OCI-LY7 (cell line): ENCODE measurements around the gene CYP17A1. TPM values are rescaled to one million over a fixed set of nuclear protein-coding genes. Genes with fewer than 3 reads are reported as not detected.

Experiments used
- BruUV-seq: library from RNA; stranded (reverse); fragments of 400-500 nt; replicated peaks from 2 replicates; lab custom pipeline; 2021; lab: Mats Ljungman, UMichigan
- CTCF ChIA-PET: fragments of 300-600 bp; sonication (Branson Sonifier 250); formaldehyde crosslinking; loops from one replicate; lab custom pipeline; 2022; ENCODE audit warnings: antibody characterized with exemption; ENCODE audit not compliant: unreplicated experiment; lab: Charles Lee
- POLR2A ChIA-PET: fragments of 300-600 bp; sonication (Branson Sonifier 250); formaldehyde crosslinking; loops from one replicate; lab custom pipeline; 2022; ENCODE audit warnings: antibody characterized with exemption; lab: Charles Lee
- DNase-seq: peaks from one replicate; pipeline ENCODE4 v3.0.0-alpha.2; 2015; ENCODE audit warnings: low spot score
- H2AFZ ChIP-seq: fragments of 200-600 bp; sonication (generic), shearing (Covaris generic); 2 replicates; pipeline ENCODE4 v1.6.1; 2014; ENCODE audit warnings: mild to moderate bottlenecking, antibody characterized with exemption, low read length, moderate library complexity
- H3K27ac ChIP-seq: fragments of 200-600 bp; sonication (generic); 2 replicates; pipeline ENCODE4 v1.5.1; 2014; ENCODE audit warnings: mixed run types, low read depth, mild to moderate bottlenecking, moderate library complexity, low read length, inconsistent platforms; ENCODE audit not compliant: poor library complexity, severe bottlenecking
- H3K36me3 ChIP-seq: fragments of 200-600 bp; sonication (generic); 2 replicates; pipeline ENCODE4 v1.6.1; 2014; ENCODE audit warnings: mild to moderate bottlenecking, antibody characterized with exemption, low read length, moderate library complexity, mixed read lengths; ENCODE audit not compliant: insufficient read depth
- H3K4me1 ChIP-seq: fragments of 200-600 bp; sonication (generic); 2 replicates; pipeline ENCODE4 v1.5.1; 2014; ENCODE audit warnings: mild to moderate bottlenecking, low read length; ENCODE audit not compliant: insufficient read depth, poor library complexity, severe bottlenecking
- H3K4me2 ChIP-seq: fragments of 200-600 bp; sonication (generic); 2 replicates; pipeline ENCODE4 v1.6.1; 2014; ENCODE audit warnings: mild to moderate bottlenecking, low read length
- H3K4me3 ChIP-seq: fragments of 200-600 bp; sonication (generic); 2 replicates; pipeline ENCODE4 v1.5.1; 2014; ENCODE audit warnings: mild to moderate bottlenecking, low read depth, low read length; ENCODE audit not compliant: poor library complexity, severe bottlenecking
- H3K79me2 ChIP-seq: fragments of 200-600 bp; sonication (generic); 2 replicates; pipeline ENCODE4 v1.6.1; 2016; ENCODE audit warnings: low read depth, mild to moderate bottlenecking, low read length, moderate library complexity, mixed read lengths; ENCODE audit not compliant: insufficient read depth
- H3K9me2 ChIP-seq: fragments of 200-600 bp; sonication (generic); 2 replicates; pipeline ENCODE4 v1.6.1; 2016; ENCODE audit warnings: mild to moderate bottlenecking, low read length, mixed read lengths; ENCODE audit not compliant: insufficient read depth
- H3K9me3 ChIP-seq: fragments of 200-600 bp; sonication (generic); 2 replicates; pipeline ENCODE4 v1.6.1; 2014; ENCODE audit warnings: mild to moderate bottlenecking, mixed run types, low read length, mixed read lengths
- H4K20me1 ChIP-seq: fragments of 200-600 bp; sonication (generic); 2 replicates; pipeline ENCODE4 v1.6.1; 2014; ENCODE audit warnings: mild to moderate bottlenecking, antibody characterized with exemption, low read length, moderate library complexity, mixed read lengths; ENCODE audit not compliant: insufficient read depth
- CTCF ChIP-seq: fragments of 200-600 bp; sonication (generic); conservative IDR thresholded peaks from 2 replicates; pipeline ENCODE4 v1.5.1; 2014; ENCODE audit warnings: mild to moderate bottlenecking, antibody characterized with exemption, low read length, moderate library complexity, mixed read lengths
- EZH2phosphoT487 ChIP-seq: fragments of 200-600 bp; sonication (generic); IDR thresholded peaks from 2 replicates; pipeline ENCODE4 v1.6.1; 2018; ENCODE audit warnings: low read depth, borderline replicate concordance, mild to moderate bottlenecking, mixed run types, antibody characterized with exemption, low read length, moderate library complexity, mixed read lengths
- intact Hi-C: fragments of 100-400 bp; cut with micrococcal nuclease; formaldehyde crosslinking; loops from one replicate; pipeline ENCODE4 v1.10.0; 2022; ENCODE audit not compliant: unreplicated experiment
- total RNA-seq, 2 experiments: library from RNA; depleted of rRNA in 1 of 2; stranded (reverse); fragments of >200 nt in 1 of 2; shearing (Covaris generic) in 1 of 2; gene quantifications; 2 replicates each; pipeline ENCODE4 v1.2.3, GENCODE V29; 2014 to 2022

The CYP17A1 gene
- total RNA-seq, 2 experiments from 2014 or later = not detected

DNA sequence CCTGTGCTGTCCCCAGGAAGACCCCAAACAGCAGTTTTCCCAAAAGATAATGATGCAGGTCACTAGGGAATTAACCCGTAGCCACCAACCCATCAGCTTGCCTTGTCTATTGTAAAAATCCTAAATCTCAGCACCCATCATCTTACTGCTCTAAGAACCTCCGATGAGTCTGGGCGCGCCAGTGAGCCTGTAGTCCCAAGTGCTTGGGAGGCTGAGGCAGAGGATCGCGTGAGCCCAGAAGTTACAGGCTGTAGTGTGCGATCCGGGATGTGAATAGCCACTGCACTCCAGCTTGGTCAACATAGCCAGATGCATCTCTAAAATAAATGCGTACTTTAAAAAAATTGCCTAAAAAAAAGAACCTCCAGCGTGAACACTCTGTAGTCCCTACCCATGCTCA lies 33.0 kb upstream of the CYP17A1 start:
- no peak for TF ChIP-seq CTCF
- no peak for TF ChIP-seq EZH2phosphoT487
- Histone ChIP-seq H3K4me2 (no peak overlapping the region), H4K20me1 (no peaks in the 10 kb centered on the region), H3K4me1 (no peaks in the 10 kb centered on the region), H3K36me3 (no peaks in the 10 kb centered on the region), H3K9me3 (no peaks in the 10 kb centered on the region), H3K79me2 (no peaks in the 10 kb centered on the region), H3K4me3 (no peak overlapping the region), H2AFZ (no peak overlapping the region), H3K27ac (no peak overlapping the region), H3K9me2 (no peaks in the 10 kb centered on the region)
- no peak for DNase-seq
- POLR2A ChIA-PET = no interaction called here
- intact Hi-C loops = no loop called here
- BruUV-seq = no TSS peak
- CTCF ChIA-PET = no interaction called here

DNA sequence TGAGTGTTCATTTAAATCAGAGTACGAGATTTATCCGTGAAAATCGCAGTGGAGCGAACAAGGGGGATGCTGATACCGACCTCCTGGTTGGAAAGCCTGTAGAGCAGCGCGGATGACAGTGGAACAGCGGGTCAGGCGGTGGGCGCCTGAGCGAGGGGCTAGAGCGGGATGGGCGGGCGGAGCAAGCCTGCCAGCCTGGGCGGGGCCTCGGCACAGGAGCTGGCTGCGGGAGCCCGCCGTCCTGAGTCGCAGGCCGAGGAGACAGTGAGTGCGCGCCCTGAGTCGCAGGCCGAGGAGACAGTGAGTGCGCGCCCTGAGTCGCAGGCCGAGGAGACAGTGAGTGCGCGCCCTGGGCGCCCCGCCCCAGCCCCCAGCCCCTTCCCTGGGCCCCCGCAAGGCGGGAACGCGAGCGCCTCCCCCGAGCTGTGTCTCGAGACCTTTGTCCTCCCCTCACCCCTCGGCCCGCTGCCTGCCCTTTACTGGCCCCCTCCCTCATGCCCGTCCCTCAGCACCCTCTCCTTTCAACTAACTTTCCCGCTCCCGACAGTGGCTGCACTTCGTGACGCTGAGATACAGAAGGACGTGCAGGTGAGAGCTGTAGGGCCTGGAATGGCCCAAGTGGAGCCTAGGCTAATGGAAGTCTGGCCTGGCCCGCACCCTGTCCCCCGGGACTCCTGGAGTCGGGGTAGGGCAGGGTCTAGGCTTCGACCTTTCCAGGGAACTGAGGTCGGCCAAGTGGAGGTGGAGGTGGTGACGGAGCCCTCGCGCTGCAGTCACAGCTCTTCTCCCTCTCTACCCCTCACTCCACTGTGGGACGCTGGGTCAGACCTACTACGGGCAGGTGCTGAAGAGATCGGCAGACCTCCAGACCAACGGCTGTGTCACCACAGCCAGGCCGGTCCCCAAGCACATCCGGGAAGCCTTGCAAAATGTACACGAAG lies 32.3 kb upstream of the CYP17A1 start, which contains the start of gene AS3MT:
TSS of gene AS3MT (plus strand) at position 213 of the 941 bp plus-strand sequence. CDS start at position 336, 123 bp downstream.
- no peak within 1 kb of the TSS for H3K4me3 ChIP-seq
- CTCF ChIA-PET = no interaction called here
- no peak for TF ChIP-seq CTCF
- TF ChIP-seq EZH2phosphoT487 = no peak
- no peaks in the 10 kb centered on the region for H3K79me2 ChIP-seq
- no peak for DNase-seq
- no peak within 1 kb of the TSS for H2AFZ ChIP-seq
- H3K9me3 ChIP-seq = no peaks in the 10 kb centered on the region
- H3K36me3 ChIP-seq = no peaks in the 10 kb centered on the region
- no peaks in the 10 kb centered on the region for H4K20me1 ChIP-seq
- no peak within 1 kb of the TSS for H3K27ac ChIP-seq
- no peak within 1 kb of the TSS for H3K4me2 ChIP-seq
- H3K4me1 ChIP-seq = no peaks in the 10 kb centered on the region
- intact Hi-C loops = no loop called here
- POLR2A ChIA-PET = no interaction called here
- BruUV-seq = no TSS peak
- no peaks in the 10 kb centered on the region for H3K9me2 ChIP-seq

DNA sequence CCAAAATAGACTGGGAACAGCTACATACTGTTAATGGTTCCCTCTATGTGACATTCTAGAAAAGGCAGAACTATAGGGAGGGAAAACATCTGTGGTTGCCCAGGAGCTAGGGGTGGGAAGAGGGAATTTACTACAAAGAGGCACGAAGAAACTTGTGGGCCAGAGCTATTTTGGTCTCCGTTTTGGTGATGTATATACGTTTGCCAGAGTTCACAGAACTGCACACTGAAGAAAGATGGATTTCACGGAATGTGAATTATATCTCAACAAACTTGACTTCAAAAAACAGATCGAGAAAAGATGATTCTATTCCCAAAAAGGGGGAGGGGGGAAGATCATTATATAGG lies 31.7 kb upstream of the CYP17A1 start:
- BruUV-seq = no TSS peak
- Histone ChIP-seq H2AFZ (no peak overlapping the region), H3K9me3 (no peaks in the 10 kb centered on the region), H3K4me2 (no peak overlapping the region), H3K4me3 (no peak overlapping the region), H4K20me1 (no peaks in the 10 kb centered on the region), H3K4me1 (no peaks in the 10 kb centered on the region), H3K27ac (no peak overlapping the region), H3K79me2 (no peaks in the 10 kb centered on the region), H3K36me3 (no peaks in the 10 kb centered on the region), H3K9me2 (no peaks in the 10 kb centered on the region)
- ChIA-PET CTCF (no interaction called here), POLR2A (interaction anchor here (1.4 kb wide), 1 partner anchor 15 kb away, joined by 5 read pairs; the partner anchor contains the start of gene BORCS7)
- TF ChIP-seq EZH2phosphoT487 (no peak), CTCF (no peak)
- intact Hi-C loops = no loop called here
- no peak for DNase-seq
